ENCODE data around the gene LRRC4C. TPM values are rescaled to one million over a fixed set of nuclear protein-coding genes. Genes with fewer than 3 reads are reported as not detected.

The LRRC4C gene
- total RNA-seq, 4 donors from 2014 or later, result 0.40 to 1.7 TPM; not detected in 2

DNA sequence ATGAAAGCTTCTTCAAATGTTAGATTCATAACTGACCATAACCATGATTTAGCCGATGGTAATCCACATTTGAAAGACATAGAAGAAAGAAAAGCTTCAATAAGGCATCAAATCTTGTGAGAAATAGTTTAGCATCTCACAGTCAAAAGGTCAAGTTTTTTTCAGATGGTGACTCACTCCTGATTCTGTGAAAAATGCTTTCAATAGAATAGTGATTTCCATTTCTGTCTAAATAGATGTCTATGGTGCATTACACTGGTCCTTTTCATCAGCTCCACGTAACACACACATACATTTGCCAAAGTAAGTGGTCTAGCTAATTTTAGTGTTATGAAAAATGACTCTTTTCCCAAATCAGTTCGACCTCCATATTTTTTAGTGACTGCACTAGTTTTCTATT is 139.2 kb downstream of the LRRC4C start:
- Histone ChIP-seq H3K27ac (no peak overlapping the region), H3K36me3 (no peaks in the 10 kb centered on the region), H3K4me3 (no peak overlapping the region), H3K27me3 (no peaks in the 10 kb centered on the region), H3K4me1 (no peaks in the 10 kb centered on the region), H3K9me3 (no peaks in the 10 kb centered on the region)
- no peak for TF ChIP-seq POLR2A (IDR thresholded peaks at IDR 0.05)
- TF ChIP-seq, protein P1, sequence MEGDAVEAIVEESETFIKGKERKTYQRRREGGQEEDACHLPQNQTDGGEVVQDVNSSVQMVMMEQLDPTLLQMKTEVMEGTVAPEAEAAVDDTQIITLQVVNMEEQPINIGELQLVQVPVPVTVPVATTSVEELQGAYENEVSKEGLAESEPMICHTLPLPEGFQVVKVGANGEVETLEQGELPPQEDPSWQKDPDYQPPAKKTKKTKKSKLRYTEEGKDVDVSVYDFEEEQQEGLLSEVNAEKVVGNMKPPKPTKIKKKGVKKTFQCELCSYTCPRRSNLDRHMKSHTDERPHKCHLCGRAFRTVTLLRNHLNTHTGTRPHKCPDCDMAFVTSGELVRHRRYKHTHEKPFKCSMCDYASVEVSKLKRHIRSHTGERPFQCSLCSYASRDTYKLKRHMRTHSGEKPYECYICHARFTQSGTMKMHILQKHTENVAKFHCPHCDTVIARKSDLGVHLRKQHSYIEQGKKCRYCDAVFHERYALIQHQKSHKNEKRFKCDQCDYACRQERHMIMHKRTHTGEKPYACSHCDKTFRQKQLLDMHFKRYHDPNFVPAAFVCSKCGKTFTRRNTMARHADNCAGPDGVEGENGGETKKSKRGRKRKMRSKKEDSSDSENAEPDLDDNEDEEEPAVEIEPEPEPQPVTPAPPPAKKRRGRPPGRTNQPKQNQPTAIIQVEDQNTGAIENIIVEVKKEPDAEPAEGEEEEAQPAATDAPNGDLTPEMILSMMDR (IDR thresholded peaks at IDR 0.05), result no peak
- DNase-seq, result no peak

DNA sequence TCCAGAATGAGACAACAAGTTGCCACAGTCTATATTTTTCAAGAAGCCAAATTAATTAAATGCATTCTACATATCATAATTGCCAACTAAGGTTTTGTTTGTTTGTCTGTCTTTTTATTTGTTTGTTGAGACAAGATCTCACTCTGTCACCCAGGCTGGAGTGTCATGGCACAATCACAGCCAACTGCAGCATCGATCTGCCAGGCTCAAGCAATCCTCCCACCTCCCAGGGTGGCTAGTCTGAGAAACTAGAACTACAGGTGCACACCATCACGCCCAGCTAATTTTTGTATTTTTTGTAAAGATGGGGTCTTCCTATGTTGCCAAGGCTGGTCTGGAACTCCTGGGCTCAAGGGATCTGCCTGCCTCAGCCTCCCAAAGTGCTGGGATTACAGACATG is 140.0 kb downstream of the LRRC4C start:
- Histone ChIP-seq H3K27me3 (no peaks in the 10 kb centered on the region), H3K27ac (no peak overlapping the region), H3K36me3 (no peaks in the 10 kb centered on the region), H3K4me3 (no peak overlapping the region), H3K4me1 (no peaks in the 10 kb centered on the region), H3K9me3 (no peaks in the 10 kb centered on the region)
- DNase-seq, result no peak
- TF ChIP-seq, protein P1 (IDR thresholded peaks at IDR 0.05), result no peak
- TF ChIP-seq POLR2A (IDR thresholded peaks at IDR 0.05), result no peak

DNA sequence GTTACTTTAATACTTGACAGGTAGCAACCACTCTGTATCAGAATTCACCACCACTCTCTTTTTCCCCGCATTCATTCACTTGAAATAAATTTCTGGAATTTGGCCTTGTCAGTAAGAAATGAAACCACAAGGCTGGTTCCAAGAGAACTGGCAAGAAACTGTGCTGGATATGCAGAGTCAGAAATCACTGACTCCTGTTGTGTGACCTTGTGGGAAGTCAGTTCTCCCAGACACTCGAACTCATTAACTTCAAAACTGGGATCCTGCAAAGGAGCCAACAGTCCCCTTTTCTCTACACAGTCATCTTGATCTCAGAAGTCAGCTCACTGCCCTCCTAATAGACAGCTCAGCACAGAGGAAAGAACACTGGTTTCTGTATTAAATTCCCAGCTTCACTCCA is 142.7 kb downstream of the LRRC4C start:
- Histone ChIP-seq H3K27me3 (no peaks in the 10 kb centered on the region), H3K4me1 (no peaks in the 10 kb centered on the region), H3K9me3 (no peaks in the 10 kb centered on the region), H3K27ac (no peak overlapping the region), H3K4me3 (no peak overlapping the region), H3K36me3 (no peaks in the 10 kb centered on the region)
- TF ChIP-seq, protein P1 (IDR thresholded peaks at IDR 0.05), result no peak
- no peak for TF ChIP-seq POLR2A (IDR thresholded peaks at IDR 0.05)
- DNase-seq, result no peak

DNA sequence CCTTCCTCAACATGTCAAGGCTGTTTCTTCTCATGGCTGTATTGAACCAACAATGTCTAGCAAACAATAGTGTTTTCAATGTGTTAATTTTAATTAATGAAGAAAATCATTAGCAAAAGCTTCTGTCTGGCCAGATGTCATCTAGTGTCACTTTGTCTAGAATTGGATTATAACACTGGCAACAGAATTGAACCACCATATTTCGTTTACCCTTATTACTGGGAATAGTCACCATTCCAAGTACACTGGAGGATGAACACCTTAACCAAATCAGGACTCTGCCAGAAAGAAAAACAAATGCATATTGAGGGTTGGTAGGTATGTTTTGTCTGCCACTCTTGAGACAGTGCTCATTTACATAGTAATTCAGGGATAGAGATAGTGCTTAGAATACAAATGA is 146.2 kb downstream of the LRRC4C start:
- Histone ChIP-seq H3K4me3 (no peak overlapping the region), H3K4me1 (no peaks in the 10 kb centered on the region), H3K9me3 (no peaks in the 10 kb centered on the region), H3K27me3 (no peaks in the 10 kb centered on the region), H3K36me3 (no peaks in the 10 kb centered on the region), H3K27ac (no peak overlapping the region)
- no peak for TF ChIP-seq POLR2A (IDR thresholded peaks at IDR 0.05)
- DNase-seq, result no peak

DNA sequence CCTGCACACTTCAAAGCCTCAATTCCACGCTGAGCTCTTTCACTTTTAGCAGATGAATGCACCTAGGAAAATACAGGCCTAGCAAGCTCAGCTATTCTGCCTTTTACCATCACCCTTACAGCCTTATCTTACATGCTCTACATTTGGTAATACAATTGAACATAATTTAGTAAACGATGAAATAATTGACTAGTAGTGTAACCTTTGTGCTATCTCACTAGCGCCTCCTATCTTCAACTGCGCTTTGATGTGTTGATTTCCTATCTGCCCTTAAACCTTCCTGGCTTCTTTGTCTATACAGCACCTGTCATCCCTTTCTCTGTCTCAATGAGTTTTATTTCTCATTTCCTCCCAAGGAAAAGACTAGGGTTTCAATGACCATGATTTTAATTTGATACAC is 149.7 kb downstream of the LRRC4C start:
- Histone ChIP-seq H3K27me3 (no peaks in the 10 kb centered on the region), H3K4me3 (no peak overlapping the region), H3K36me3 (no peaks in the 10 kb centered on the region), H3K4me1 (no peaks in the 10 kb centered on the region), H3K9me3 (no peaks in the 10 kb centered on the region), H3K27ac (no peak overlapping the region)
- TF ChIP-seq, protein P1 (IDR thresholded peaks at IDR 0.05), result peak in 2 of 6 experiments; percentile 21 to 26
- TF ChIP-seq POLR2A (IDR thresholded peaks at IDR 0.05), result no peak
- DNase-seq, result no peak

DNA sequence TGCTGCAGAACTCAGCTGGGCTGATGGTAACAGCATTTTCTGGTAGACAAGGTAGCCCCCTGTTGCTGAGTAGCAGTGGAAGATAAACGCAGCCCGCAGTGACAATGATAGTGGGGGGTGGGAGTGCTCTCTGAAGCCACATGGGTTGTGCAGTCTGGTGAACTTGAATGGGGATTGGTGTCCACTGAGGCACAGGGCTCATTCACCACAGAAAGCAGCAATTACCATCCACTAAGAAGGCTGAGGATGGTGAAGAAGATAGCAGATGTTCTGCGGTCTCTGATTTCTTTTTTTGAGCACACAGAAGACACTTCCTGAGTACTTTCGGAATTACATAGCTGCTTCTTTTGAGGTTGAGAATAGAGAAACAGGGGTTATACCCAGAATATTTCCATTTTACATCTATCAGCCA is 150.3 kb downstream of the LRRC4C start:
- no peak for TF ChIP-seq POLR2A (IDR thresholded peaks at IDR 0.05)
- TF ChIP-seq, protein P1 (IDR thresholded peaks at IDR 0.05), result no peak
- H3K4me3 ChIP-seq, result no peak overlapping the region
- DNase-seq, result no peak

More for the DNA sequence above, 150.3 kb downstream of the LRRC4C start:
- H3K4me1 ChIP-seq, result no peaks in the 10 kb centered on the region
- no peaks in the 10 kb centered on the region for H3K27me3 ChIP-seq
- no peak overlapping the region for H3K27ac ChIP-seq
- H3K36me3 ChIP-seq, result no peaks in the 10 kb centered on the region
- H3K9me3 ChIP-seq, result no peaks in the 10 kb centered on the region

Measured in Peyer's patch (tissue), 4 donors.